Fibroblast of skin of left quadriceps (primary cell): ENCODE measurements around the gene CEP44.
"Not testable (repeated sequence)": the region's sequence is repeated elsewhere in the genome, so short reads cannot be mapped to it uniquely, and the experiment has no call there.

Experiments
- DNase-seq, 2 experiments: peaks; one replicate each; pipeline ENCODE4 v3.0.0-alpha.2; 2013; ENCODE audit warnings: low read depth in 2 of 2

The CEP44 gene

GRCh38 chr4:174278467-174278866 lies 5.2 kb upstream of the CEP44 start:
- no peak for DNase-seq

GRCh38 chr4:174279433-174280155 lies 4.1 kb upstream of the CEP44 start:
- DNase-seq = no peak

- no peak for DNase-seq
These were observed 2.5 kb upstream of the CEP44 start for GRCh38 chr4:174281182-174281737.

- no peak for DNase-seq
These were observed 1.8 kb upstream of the CEP44 start for GRCh38 chr4:174281901-174282300.

GRCh38 chr4:174282836-174283506 lies 740 bp upstream of the CEP44 start:
- DNase-seq = peak; percentile 77 to 79

- no peak for DNase-seq
These were observed 776 bp downstream of the CEP44 start for GRCh38 chr4:174284487-174284886.

GRCh38 chr4:174286870-174287269 lies 3.2 kb downstream of the CEP44 start:
- DNase-seq = no peak

GRCh38 chr4:174292473-174292872 lies 8.8 kb downstream of the CEP44 start:
- DNase-seq = no peak

GRCh38 chr4:174294641-174295040 lies 10.9 kb downstream of the CEP44 start:
- DNase-seq = not testable (repeated sequence)

- DNase-seq = not testable (repeated sequence)
These were observed 11.4 kb downstream of the CEP44 start for GRCh38 chr4:174295142-174295541.

- no peak for DNase-seq
These were observed 20.0 kb downstream of the CEP44 start for GRCh38 chr4:174303687-174304086.

- no peak for DNase-seq
These were observed 21.0 kb downstream of the CEP44 start for GRCh38 chr4:174304664-174305063.

- no peak for DNase-seq
These were observed 22.2 kb downstream of the CEP44 start for GRCh38 chr4:174305961-174306360.

GRCh38 chr4:174307694-174308093 lies 24.0 kb downstream of the CEP44 start:
- DNase-seq = no peak

- DNase-seq = no peak
These were observed 29.3 kb downstream of the CEP44 start for GRCh38 chr4:174312993-174313392.

GRCh38 chr4:174314274-174314673 lies 30.6 kb downstream of the CEP44 start:
- no peak for DNase-seq

GRCh38 chr4:174314770-174315169 lies 31.1 kb downstream of the CEP44 start:
- DNase-seq = peak in 1 of 2 experiments; percentile 45

GRCh38 chr4:174316546-174316945 lies 32.8 kb downstream of the CEP44 start:
- no peak for DNase-seq

- no peak for DNase-seq
These were observed 33.2 kb downstream of the CEP44 start for GRCh38 chr4:174316954-174317353.

- DNase-seq = peak in 1 of 2 experiments; percentile 8
These were observed 33.8 kb downstream of the CEP44 start for GRCh38 chr4:174317531-174317930.

GRCh38 chr4:174318829-174319764 lies 35.4 kb downstream of the CEP44 start:
- DNase-seq = peak in 1 of 2 experiments; percentile 20
